ENCODE data around the gene TWF2.

Gene TWF2

GRCh38 chr3:52190294-52191074, 48.5 kb downstream of the TWF2 start:
- Histone ChIP-seq H3K36me3 (ENCODE audit: control insufficient read depth in 2 of 2, insufficient read depth in 2 of 2, low read length in 2 of 2) (no peaks in the 10 kb centered on the region), H3K4me3 (ENCODE audit: low read length in 2 of 2) (no peak overlapping the region), H3K27me3 (ENCODE audit: control insufficient read depth in 1 of 2, insufficient read depth in 2 of 2, low read length in 2 of 2) (no peaks in the 10 kb centered on the region), H3K9me3 (ENCODE audit: control insufficient read depth in 2 of 2, low read length in 2 of 2) (no peaks in the 10 kb centered on the region), H3K9ac (ENCODE audit: low read length in 2 of 2) (no peak overlapping the region), H3K27ac (ENCODE audit: low read length) (no peak overlapping the region), H3K4me1 (ENCODE audit: control insufficient read depth, insufficient read depth, low read length) (peaks cover 36% of the 10 kb centered on the region)

- Histone ChIP-seq H3K4me3 (ENCODE audit: low read length in 2 of 2) (no peak overlapping the region), H3K9me3 (ENCODE audit: control insufficient read depth in 2 of 2, low read length in 2 of 2) (no peaks in the 10 kb centered on the region), H3K4me1 (ENCODE audit: control insufficient read depth, insufficient read depth, low read length) (peaks cover 26% of the 10 kb centered on the region), H3K27me3 (ENCODE audit: control insufficient read depth in 1 of 2, insufficient read depth in 2 of 2, low read length in 2 of 2) (no peaks in the 10 kb centered on the region), H3K9ac (ENCODE audit: low read length in 2 of 2) (no peak overlapping the region), H3K36me3 (ENCODE audit: control insufficient read depth in 2 of 2, insufficient read depth in 2 of 2, low read length in 2 of 2) (no peaks in the 10 kb centered on the region), H3K27ac (ENCODE audit: low read length) (no peak overlapping the region)
These were observed 50.4 kb downstream of the TWF2 start for GRCh38 chr3:52188556-52188955.

DNA sequence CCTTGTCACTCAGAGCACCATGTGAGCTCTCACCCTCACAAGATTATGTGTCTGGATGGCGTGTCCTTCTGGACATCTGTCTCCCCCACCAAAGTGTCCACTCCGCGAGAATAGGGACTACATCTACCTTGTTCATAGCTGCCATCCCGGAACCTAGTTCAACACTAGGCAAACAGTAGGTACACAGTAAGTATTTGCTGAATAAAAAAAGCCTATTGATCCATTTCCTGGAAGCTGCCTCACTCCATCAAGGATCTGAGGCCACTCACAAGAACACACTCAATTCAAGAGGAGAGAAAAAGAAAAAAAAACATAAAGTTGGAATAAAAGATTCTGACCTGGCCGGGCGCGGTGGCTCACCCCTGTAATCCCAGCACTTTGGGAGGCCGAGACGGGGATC, 52.2 kb downstream of the TWF2 start:
- H3K9me3 ChIP-seq (ENCODE audit: control insufficient read depth in 2 of 2, low read length in 2 of 2), result no peaks in the 10 kb centered on the region
- H3K27ac ChIP-seq (ENCODE audit: low read length), result no peak overlapping the region

DNA sequence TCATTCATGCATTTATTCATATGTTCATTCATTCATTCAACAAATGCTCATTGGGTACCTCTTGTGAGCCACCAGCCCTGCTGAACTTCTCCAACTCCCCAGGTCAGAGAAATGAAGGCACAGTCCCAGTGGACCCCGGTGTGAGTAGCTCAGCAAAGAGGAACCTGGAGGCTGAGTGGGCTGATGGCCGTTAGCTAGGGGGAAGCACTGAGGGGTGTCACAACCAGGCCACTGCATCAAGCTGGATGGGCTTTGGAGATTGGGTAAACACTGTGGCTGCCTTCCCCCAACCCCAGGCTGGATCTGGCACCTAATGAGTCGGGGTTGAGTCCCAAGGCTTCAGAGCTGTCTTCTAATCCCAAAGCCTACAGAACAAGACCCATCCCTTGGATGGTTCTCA, 53.1 kb downstream of the TWF2 start:
- peaks cover 12% of the 10 kb centered on the region for H3K4me1 ChIP-seq (ENCODE audit: control insufficient read depth, insufficient read depth, low read length)
- no peaks in the 10 kb centered on the region for H3K9me3 ChIP-seq (ENCODE audit: control insufficient read depth in 2 of 2, low read length in 2 of 2)
- H3K9ac ChIP-seq (ENCODE audit: low read length in 2 of 2), result no peak overlapping the region
- H3K4me3 ChIP-seq (ENCODE audit: low read length in 2 of 2), result no peak overlapping the region
- no peaks in the 10 kb centered on the region for H3K36me3 ChIP-seq (ENCODE audit: control insufficient read depth in 2 of 2, insufficient read depth in 2 of 2, low read length in 2 of 2)
- no peaks in the 10 kb centered on the region for H3K27me3 ChIP-seq (ENCODE audit: control insufficient read depth in 1 of 2, insufficient read depth in 2 of 2, low read length in 2 of 2)
- H3K27ac ChIP-seq (ENCODE audit: low read length), result no peak overlapping the region

More for the DNA sequence above, 52.2 kb downstream of the TWF2 start:
- Histone ChIP-seq H3K9ac (ENCODE audit: low read length in 2 of 2) (no peak overlapping the region), H3K36me3 (ENCODE audit: control insufficient read depth in 2 of 2, insufficient read depth in 2 of 2, low read length in 2 of 2) (no peaks in the 10 kb centered on the region), H3K27me3 (ENCODE audit: control insufficient read depth in 1 of 2, insufficient read depth in 2 of 2, low read length in 2 of 2) (no peaks in the 10 kb centered on the region), H3K4me3 (ENCODE audit: low read length in 2 of 2) (no peak overlapping the region), H3K4me1 (ENCODE audit: control insufficient read depth, insufficient read depth, low read length) (peaks cover 16% of the 10 kb centered on the region)

GRCh38 chr3:52185311-52185710, 53.6 kb downstream of the TWF2 start:
- Histone ChIP-seq H3K4me3 (ENCODE audit: low read length in 2 of 2) (no peak overlapping the region), H3K36me3 (ENCODE audit: control insufficient read depth in 2 of 2, insufficient read depth in 2 of 2, low read length in 2 of 2) (no peaks in the 10 kb centered on the region), H3K9me3 (ENCODE audit: control insufficient read depth in 2 of 2, low read length in 2 of 2) (no peaks in the 10 kb centered on the region), H3K27me3 (ENCODE audit: control insufficient read depth in 1 of 2, insufficient read depth in 2 of 2, low read length in 2 of 2) (no peaks in the 10 kb centered on the region), H3K4me1 (ENCODE audit: control insufficient read depth, insufficient read depth, low read length) (peaks cover 7% of the 10 kb centered on the region), H3K9ac (ENCODE audit: low read length in 2 of 2) (no peak overlapping the region), H3K27ac (ENCODE audit: low read length) (no peak overlapping the region)

DNA sequence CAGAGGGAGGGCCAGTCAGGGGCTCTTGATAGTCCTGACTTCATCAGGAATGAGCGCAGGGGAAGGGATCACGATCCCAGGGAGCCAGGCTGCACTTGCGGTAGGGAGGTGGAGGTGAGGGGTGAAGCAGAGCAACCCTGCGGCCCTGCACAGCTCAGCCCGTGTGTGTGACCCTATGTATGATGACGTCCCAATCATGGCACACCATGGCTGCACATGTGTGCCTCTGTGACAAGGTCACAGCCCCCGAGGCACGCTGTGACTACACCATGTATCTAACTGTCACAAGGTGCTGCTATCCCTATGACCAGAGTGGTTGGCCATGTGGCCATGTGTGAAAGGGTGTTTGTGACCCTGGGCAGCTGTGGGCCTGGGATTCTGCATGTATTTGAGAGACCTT, 54.3 kb downstream of the TWF2 start:
- Histone ChIP-seq H3K27me3 (ENCODE audit: control insufficient read depth in 1 of 2, insufficient read depth in 2 of 2, low read length in 2 of 2) (no peaks in the 10 kb centered on the region), H3K4me1 (ENCODE audit: control insufficient read depth, insufficient read depth, low read length) (peaks cover under 1% of the 10 kb centered on the region), H3K36me3 (ENCODE audit: control insufficient read depth in 2 of 2, insufficient read depth in 2 of 2, low read length in 2 of 2) (no peaks in the 10 kb centered on the region), H3K27ac (ENCODE audit: low read length) (no peak overlapping the region), H3K4me3 (ENCODE audit: low read length in 2 of 2) (no peak overlapping the region), H3K9ac (ENCODE audit: low read length in 2 of 2) (no peak overlapping the region), H3K9me3 (ENCODE audit: control insufficient read depth in 2 of 2, low read length in 2 of 2) (no peaks in the 10 kb centered on the region)

- H3K27me3 ChIP-seq (ENCODE audit: control insufficient read depth in 1 of 2, insufficient read depth in 2 of 2, low read length in 2 of 2), result no peaks in the 10 kb centered on the region
- no peak overlapping the region for H3K9ac ChIP-seq (ENCODE audit: low read length in 2 of 2)
- no peak overlapping the region for H3K27ac ChIP-seq (ENCODE audit: low read length)
- no peak overlapping the region for H3K4me3 ChIP-seq (ENCODE audit: low read length in 2 of 2)
- H3K9me3 ChIP-seq (ENCODE audit: control insufficient read depth in 2 of 2, low read length in 2 of 2), result no peaks in the 10 kb centered on the region
- no peaks in the 10 kb centered on the region for H3K36me3 ChIP-seq (ENCODE audit: control insufficient read depth in 2 of 2, insufficient read depth in 2 of 2, low read length in 2 of 2)
- H3K4me1 ChIP-seq (ENCODE audit: control insufficient read depth, insufficient read depth, low read length), result no peaks in the 10 kb centered on the region
These were observed 55.0 kb downstream of the TWF2 start for GRCh38 chr3:52183786-52184445.

- Histone ChIP-seq H3K9ac (ENCODE audit: low read length in 2 of 2) (no peak overlapping the region), H3K27me3 (ENCODE audit: control insufficient read depth in 1 of 2, insufficient read depth in 2 of 2, low read length in 2 of 2) (no peaks in the 10 kb centered on the region), H3K4me3 (ENCODE audit: low read length in 2 of 2) (no peak overlapping the region), H3K4me1 (ENCODE audit: control insufficient read depth, insufficient read depth, low read length) (no peaks in the 10 kb centered on the region), H3K9me3 (ENCODE audit: control insufficient read depth in 2 of 2, low read length in 2 of 2) (no peaks in the 10 kb centered on the region), H3K27ac (ENCODE audit: low read length) (no peak overlapping the region), H3K36me3 (ENCODE audit: control insufficient read depth in 2 of 2, insufficient read depth in 2 of 2, low read length in 2 of 2) (no peaks in the 10 kb centered on the region)
These were observed 56.3 kb downstream of the TWF2 start for GRCh38 chr3:52182691-52183090.

DNA sequence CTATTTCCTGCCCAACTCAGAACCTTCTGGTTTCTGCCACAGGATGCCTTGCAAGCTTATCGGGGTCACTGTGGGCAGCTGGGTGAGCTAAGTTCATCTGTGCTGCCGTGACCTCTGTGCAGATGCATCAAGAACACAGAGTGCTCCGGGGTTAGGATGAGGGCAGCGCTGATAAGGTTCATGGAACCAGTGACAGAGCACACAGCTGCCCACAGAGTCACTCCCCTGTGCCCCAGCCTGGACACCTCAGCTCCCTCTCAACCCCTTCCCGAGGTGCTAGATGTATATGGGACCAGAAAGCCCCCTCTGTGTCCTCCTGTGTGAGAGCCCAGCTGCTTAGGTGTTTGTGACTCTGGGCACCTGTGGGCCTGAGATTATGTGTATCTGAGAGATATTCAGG, 56.8 kb downstream of the TWF2 start:
- Histone ChIP-seq H3K9ac (ENCODE audit: low read length in 2 of 2) (no peak overlapping the region), H3K36me3 (ENCODE audit: control insufficient read depth in 2 of 2, insufficient read depth in 2 of 2, low read length in 2 of 2) (no peaks in the 10 kb centered on the region), H3K9me3 (ENCODE audit: control insufficient read depth in 2 of 2, low read length in 2 of 2) (no peaks in the 10 kb centered on the region), H3K4me3 (ENCODE audit: low read length in 2 of 2) (no peak overlapping the region), H3K4me1 (ENCODE audit: control insufficient read depth, insufficient read depth, low read length) (no peaks in the 10 kb centered on the region), H3K27ac (ENCODE audit: low read length) (no peak overlapping the region), H3K27me3 (ENCODE audit: control insufficient read depth in 1 of 2, insufficient read depth in 2 of 2, low read length in 2 of 2) (no peaks in the 10 kb centered on the region)

DNA sequence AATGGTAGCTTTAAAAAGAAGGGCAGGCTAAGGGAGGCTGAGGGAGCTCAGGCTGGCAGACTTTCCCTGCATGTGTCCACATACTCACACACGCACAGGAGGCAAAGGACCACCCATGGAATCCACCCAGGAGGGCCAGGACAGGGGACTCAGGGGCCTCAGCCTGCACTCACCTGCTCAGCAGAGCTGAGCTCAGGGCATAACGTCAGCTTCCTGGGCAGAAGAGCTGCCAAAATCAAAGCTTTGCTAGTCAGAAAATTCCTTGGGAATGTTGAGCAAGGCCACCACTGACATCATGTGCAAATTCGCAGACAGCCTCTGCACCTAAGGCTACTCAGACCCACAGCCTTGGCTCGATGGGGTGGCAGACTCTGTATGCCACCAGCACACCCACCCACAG, 57.4 kb downstream of the TWF2 start:
- Histone ChIP-seq H3K27ac (ENCODE audit: low read length) (no peak overlapping the region), H3K4me3 (ENCODE audit: low read length in 2 of 2) (no peak overlapping the region), H3K4me1 (ENCODE audit: control insufficient read depth, insufficient read depth, low read length) (no peaks in the 10 kb centered on the region), H3K36me3 (ENCODE audit: control insufficient read depth in 2 of 2, insufficient read depth in 2 of 2, low read length in 2 of 2) (no peaks in the 10 kb centered on the region), H3K9me3 (ENCODE audit: control insufficient read depth in 2 of 2, low read length in 2 of 2) (no peaks in the 10 kb centered on the region), H3K27me3 (ENCODE audit: control insufficient read depth in 1 of 2, insufficient read depth in 2 of 2, low read length in 2 of 2) (no peaks in the 10 kb centered on the region), H3K9ac (ENCODE audit: low read length in 2 of 2) (no peak overlapping the region)

Data from stomach smooth muscle (tissue), 2 donors.